IPS-11a (cell line): ENCODE measurements around the gene ASPN.
"Not testable (repeated sequence)": the region's sequence is repeated elsewhere in the genome, so short reads cannot be mapped to it uniquely, and the experiment has no call there.

Experiments used
- H3K4me3 ChIP-seq: one replicate; pipeline ENCODE4 v1.5.1; 2013; ENCODE audit warnings: low read depth, low read length, control low read depth

The ASPN gene

DNA sequence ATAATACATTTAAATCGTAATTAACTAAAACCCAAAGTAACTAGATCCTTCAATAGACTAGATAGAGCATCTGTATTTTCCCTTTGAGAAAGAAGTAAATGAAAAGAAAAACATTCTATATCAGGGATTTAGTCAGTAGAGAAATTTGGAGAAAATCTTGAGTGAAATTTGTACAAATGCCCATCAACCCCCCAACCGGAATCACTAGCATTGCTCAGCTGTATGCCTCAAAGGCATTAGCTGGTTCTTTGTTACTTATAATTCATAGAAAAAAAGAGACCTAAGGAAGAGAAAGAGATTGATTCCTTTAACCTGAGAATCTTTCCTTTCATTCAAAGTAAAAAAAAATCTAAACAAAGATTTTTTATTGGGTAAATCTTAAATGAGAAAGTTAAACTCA, 58.7 kb downstream of the ASPN start:
- H3K4me3 ChIP-seq, result no peak overlapping the region

- no peak overlapping the region for H3K4me3 ChIP-seq
These were observed 59.5 kb downstream of the ASPN start for GRCh38 chr9:92422611-92423338.

DNA sequence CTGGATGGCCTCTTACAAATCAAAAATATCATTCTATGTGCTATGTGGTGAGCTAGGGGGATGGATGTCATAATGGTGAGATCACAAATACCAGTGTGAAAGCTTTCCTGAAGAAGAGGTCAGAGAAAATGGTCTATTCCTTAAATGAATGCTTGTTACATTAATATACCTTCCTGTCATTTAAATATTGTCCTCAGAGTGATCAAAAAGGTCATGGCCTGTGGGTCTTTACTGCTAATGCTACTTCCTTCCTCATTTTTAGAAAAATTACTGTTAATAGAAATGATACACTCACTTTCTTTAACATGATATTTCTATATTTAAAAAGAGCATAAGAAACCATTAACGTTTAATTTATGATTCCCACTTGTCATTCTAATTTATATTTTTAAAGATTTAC, 67.7 kb downstream of the ASPN start:
- no peak overlapping the region for H3K4me3 ChIP-seq

DNA sequence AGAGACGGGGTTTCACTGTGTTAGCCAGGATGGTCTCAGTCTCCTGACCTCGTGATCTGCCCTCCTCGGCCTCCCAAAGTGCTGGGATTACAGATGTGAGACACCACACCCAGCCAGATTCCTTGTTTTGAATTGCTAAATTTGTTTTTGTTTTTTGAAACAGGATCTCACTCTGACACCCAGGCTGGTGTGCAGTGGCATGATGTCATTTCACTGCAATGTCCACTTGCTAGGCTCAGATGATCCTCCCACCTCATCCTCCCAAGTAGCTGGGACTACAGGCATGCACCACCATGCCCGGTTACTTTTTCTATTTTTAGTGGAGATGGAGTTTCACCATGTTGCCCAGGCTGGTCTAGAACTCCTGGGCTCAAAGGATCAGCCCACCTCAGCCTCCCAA, 71.1 kb downstream of the ASPN start:
- H3K4me3 ChIP-seq, result not testable (repeated sequence)

DNA sequence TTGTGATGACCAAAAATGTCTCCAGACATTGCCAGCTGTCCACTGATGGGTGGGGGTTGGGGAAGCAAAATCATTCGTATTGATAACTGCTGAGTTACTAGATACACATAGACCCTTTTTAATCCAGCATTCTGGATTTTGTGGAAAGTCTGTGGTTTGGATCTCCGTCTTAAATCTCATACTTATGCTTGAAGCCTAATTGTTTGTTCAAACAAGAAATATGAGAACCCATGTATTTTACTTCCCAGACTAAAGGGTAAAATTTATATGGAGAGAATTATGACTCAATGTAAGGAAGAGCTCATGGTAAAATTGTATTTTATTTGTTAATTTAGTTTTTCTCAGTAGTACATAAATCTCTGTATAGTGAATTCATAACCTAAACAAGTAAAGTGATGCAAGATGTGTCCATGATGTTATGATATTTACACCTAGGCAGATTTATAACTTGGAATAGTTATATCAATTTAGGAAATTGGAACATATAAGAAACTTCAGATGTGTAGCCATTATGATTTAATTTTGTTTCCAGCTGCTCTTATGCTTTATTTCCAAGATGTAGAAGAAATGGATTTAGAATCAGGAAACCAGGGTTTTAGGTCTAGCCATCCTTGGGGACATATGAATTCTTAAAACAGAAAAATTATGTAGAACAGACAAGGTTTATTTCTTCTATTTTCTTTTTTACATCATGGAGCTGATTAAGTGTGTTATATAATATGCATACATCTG, 73.4 kb downstream of the ASPN start:
- H3K4me3 ChIP-seq, result no peak overlapping the region

GRCh38 chr9:92407818-92408217, 74.5 kb downstream of the ASPN start:
- no peak overlapping the region for H3K4me3 ChIP-seq

DNA sequence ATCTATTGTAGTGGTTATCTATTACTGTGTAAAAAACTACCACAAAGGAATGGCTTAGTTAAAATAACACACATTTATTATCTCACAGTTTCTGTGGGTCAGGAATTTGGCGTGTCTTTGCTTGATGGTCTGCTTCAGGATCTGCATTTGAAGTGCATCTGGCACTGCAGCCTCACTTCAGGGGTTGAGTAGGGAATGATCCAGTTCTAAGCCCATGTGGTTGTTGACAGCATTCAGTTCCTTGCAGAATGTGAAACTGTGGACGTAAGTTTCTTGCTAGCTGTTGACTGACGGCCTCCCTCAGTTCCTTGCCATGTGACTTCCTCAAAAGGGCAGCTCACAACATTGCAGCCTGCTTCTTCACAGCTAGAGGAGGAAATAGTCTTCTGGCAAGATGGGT, 75.8 kb downstream of the ASPN start:
- H3K4me3 ChIP-seq, result no peak overlapping the region
